Endometrial microvascular endothelial cells (primary cell): Measurements from ENCODE around the gene MYH6. TPM values are rescaled to one million over a fixed set of nuclear protein-coding genes. Genes with fewer than 3 reads are reported as not detected.

Experiments
- in situ Hi-C: cut with HindIII; loops from 2 replicates; pipeline ENCODE4 v1.10.0; 2017; ENCODE audit warnings: low sequenced_read_pairs, low pct_unique_long_range_greater_than_20kb; ENCODE audit errors: inconsistent ontology term
- total RNA-seq: library from RNA; depleted of rRNA; stranded (reverse); fragments of >200 nt; gene quantifications from one replicate; pipeline ENCODE4 v1.2.3, GENCODE V29; 2015; ENCODE audit errors: inconsistent ontology term

MYH6 gene
- total RNA-seq, 1 donor from 2014 or later: not detected

DNA sequence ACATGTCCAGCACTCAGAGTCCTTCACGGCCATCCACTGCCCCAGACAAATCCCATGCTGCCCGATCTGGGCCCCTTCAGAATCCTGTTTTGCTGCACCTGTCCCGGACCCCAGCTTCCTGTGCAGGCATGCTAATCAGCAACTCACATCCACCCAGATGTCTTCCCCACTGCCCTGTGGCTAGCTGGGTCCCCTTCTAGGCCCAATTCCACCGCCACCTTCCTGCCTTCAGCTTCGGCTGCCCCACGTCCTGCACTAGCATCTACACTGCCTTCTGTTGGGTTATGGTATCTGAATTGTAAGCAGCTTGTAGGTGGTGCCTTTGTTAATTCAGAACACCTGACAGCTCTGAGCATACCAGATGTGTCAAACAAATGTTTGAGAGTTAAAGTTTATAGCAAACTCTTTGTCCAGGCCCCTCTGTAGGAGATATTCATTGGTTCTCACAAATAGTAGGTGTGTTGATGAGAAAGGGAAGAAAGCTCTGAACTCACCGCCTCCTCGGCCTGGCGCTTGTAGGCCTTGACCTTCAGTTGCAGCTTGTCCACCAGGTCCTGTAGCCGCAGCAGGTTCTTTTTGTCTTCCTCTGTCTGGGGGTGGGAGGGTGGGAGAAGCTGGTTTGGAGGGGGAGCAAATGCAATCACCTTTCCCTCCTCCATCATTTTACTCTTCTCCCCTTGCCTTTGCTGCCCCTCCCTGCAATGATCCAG lies 25.2 kb downstream of the MYH6 start:
- in situ Hi-C loops: no loop called here

DNA sequence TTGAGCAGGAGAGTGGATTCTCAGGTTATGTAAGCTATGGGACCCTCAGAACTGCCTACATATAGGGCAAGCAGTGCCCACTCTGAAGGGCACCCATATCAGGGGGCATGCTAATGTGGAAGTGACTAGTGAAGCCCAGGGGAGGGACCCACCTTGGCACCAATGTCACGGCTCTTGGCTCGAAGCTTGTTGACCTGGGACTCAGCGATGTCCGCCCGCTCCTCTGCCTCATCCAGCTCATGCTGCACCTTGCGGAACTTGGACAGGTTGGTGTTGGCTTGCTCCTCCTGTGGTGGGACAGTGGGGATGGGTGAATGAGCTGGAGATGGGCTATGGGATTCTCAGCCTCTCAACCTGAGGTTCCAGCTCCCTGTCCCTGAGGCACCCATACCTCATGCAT lies 25.8 kb downstream of the MYH6 start:
- in situ Hi-C loops: no loop called here

DNA sequence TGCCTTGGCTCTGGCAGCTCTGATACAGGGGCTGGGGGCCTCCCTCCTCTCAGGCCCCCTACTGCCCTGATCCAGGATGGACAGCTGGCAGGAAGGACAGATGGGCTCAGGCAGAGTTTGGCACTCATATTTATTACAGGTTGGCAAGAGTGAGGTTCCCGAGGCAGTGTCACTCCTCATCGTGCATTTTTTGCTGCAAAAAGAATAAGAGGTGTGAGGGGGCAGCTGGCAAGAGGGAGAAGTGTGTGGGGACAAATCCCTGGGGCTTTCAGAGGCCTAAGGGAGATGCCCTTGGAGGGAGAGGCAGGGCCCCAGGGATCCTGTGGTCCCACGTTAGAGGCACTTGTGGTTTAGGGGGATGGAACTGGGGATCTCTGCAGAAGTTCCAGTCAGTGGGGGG lies 26.2 kb downstream of the MYH6 start:
- in situ Hi-C loops: no loop called here

DNA sequence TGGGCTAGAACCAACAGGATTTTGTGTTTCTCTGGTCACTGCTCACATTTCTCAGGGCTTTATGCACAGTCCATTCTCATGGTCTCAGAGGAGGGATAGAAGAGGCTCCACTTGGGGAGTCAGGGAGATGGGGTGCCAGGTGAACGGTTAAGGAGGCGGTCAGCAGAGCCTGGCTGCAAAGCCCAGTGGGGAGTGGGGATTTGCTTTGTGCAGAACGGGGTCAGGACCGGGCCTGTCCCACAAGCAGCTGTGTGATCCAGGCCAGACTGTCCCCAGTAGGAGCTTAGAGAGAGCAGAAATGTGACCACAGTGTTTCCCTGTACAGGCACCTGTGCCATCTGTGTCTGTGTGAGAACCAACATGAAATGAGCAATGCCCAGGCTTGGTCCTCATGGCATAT lies 27.1 kb downstream of the MYH6 start:
- in situ Hi-C loops: no loop called here

DNA sequence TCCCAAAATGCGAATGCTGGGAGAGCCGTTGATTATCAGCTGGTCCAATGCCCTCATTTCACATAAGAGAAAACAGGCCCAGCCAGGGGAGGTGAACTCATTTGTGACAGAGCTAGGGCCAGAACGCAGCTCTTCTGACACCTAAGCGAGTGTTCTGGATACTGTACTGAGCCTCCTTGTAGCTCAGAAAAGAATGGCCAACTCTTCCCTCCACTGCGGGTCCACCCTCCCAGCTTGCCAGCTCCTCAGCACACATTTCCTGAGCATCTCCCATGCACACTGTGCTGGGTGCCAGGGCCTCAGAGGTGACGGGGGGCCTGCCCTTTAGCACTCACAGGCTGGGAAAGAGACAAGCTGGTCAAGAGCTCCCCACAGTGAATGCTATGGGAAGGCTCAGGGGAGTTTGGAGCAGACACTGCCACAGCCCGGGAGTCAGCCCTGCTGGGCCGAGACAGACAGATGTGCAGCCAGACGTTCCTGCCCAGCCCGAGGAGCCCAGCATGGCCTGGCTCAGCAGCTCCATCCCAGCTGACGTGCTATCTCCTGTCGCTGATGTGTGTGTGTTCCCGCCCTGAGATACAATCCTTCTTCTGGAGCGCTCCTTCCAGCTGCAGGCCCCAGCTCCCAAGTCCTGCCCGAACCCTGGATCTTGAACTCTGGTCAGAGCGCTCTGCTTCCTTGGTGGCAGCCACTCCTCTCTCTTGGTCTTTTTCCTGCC lies 27.7 kb downstream of the MYH6 start:
- in situ Hi-C loops: no loop called here

DNA sequence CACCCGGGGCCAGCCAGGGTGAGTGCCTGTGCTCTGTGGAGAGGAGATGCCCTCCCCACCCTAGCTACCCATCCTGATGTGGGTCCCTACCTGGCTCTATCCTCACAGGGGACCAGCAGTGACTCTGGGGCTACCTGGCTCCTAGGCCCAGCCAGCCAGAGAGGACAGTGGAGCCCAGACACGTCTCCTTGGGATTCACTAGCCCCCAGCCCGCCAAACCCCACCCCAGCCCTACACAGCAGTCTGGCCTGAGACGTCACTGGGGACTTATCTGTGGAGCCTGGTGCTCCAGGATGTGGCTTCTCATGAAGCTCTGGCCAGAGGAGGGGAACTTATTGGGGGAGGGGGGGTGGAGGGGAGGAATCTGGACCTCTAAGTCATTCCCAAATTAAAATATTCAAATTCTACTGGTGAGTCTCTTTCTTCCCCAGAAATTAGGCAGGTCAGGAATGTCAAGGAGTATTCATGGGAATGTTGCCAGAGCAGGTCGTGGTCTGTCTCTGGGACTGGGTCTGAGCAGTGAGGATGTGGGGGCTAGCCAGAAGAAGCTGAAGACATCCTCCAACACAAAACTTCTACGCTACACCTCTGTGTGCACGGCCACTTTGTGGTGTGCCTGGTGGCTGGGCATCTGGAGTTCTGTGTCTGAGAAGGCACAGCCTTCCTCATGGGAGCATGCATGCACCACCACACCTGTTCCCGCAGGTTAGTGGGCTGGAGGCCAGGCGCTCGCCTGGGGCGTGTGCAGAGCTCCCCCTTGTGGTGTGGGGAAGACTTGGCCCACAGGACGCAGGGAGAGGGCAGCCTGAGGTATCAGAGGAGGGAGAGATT lies 28.5 kb downstream of the MYH6 start:
- in situ Hi-C loops: no loop called here

DNA sequence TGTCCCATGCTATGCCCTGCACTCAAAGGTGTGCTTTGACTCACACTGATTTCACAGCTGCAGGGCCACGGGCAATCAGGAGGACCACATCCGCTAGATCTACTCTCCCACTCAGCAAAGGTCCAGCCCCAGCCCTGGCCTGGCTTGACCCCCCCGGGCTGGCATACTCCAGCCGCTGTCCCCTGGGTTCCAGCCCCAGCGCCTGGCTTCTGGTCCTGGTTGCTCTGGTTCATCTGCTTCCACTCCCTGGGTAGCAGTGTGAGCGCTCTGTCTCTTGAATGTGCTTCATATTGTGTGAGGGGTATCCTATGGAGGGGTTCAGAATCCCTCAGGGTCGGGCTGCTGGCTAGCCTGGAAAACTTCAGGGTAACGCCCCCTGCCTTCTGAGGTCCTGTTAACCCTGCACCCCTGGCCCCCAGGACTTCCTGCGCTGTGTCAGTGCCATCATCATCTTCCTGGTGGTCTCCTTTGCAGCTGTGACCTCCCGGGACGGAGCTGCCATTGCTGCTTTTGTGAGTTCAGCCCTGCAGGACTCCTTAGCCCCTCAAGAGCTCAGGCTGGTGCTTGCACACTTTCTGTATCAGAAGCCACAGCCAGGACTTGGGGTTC lies 29.4 kb downstream of the MYH6 start:
- in situ Hi-C loops: no loop called here

DNA sequence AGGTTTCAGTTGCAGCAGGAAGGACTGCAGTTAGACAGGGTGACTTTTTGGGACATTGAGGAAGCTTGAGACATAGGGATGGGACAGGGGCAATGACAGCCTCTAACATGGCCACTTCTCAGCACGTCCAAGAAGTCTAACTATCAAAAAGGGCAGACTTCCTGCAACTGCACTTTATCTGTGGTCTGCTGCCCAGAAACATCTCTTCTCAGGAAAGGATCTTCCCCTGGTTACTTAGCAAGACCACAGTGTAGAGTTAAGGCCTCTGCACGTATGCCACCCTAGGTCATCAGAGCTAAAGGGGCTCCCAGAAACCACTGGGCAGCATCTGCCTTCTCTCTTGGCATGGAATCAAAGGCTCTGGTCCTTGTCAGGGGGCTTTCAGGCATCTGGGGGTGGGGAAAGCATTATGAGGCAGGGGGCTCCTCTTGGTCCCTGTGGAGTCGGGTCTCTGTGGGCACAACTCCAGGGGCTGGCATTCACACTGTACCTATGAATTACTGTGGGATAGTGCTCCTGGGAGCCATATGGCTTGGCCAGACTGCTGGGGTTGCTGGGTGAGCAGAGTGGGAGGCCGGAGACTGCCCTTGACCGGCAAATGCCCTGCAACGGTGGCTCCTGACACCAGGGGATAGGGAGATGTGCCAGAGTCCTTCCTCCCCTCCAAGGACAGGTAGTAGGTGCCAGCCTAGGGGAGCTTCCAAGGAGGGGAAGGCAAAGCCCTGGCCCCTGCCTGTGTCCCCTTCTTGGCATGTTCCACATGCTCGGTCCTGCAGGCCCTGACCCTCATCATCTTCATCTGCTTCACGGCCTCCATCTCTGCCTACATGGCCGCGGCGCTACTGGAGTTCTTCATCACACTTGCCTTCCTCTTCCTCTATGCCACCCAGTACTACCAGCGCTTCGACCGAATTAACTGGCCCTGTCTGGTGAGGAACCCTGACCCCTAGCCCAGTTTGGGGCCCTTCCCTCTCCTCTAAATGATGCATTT lies 30.2 kb downstream of the MYH6 start:
- in situ Hi-C loops: no loop called here

DNA sequence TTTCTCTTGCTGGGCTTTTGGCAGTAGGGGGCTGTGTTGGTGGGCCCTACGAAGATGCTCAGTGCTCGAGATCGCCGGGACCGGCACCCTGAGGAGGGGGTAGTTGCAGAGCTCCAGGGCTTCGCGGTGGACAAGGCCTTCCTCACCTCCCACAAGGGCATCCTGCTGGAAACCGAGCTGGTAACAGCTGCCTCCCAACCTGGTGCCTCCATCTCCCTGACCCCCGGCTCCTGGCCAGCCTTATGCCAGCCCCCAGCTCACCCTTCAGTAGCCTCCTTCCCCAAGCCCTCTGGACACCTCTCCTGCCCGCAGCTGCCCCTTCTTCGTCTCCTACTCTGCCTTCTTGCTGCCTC lies 30.9 kb downstream of the MYH6 start:
- in situ Hi-C loops: no loop called here

DNA sequence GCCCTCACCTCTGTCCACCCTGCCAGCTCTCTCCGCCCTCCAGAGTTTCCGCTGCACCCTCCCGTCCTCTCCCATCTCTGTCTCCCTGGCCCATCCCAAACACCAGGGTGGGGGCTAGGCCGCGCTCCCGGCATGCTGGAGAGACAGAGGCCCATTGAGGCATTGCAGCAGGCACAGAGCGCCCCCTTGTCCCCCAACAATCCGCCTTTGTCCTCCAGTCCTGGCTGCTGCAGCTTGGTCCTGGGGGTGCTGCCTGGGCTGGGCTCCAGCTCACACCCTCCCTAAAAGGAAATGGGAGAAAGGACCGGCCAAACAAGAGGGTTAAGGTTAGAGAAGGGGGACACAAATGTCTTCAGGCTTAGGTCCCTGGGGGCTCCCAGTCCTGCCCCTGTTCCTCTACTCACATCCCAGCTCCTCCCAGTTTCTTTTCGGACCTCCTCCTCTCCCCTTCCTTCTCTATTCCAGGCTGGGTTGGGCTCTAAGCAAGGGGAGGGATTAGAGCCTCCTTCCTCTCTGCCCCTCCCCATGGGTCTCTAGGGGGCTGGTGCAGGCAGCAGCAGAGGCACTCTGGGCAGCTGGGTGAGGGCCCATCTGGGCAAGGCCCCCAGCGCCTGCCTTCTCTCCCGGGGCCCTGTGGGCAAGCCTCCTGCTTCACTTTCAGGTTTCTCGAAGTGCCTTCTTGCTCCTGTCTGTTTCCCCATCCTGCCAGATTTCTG lies 31.4 kb downstream of the MYH6 start, which contains the start of gene CMTM5:
Gene CMTM5 (plus strand): TSS at position 565 of the 716 bp plus-strand sequence. CDS start 206 bp downstream, outside the sequence.
- in situ Hi-C loops: no loop called here

DNA sequence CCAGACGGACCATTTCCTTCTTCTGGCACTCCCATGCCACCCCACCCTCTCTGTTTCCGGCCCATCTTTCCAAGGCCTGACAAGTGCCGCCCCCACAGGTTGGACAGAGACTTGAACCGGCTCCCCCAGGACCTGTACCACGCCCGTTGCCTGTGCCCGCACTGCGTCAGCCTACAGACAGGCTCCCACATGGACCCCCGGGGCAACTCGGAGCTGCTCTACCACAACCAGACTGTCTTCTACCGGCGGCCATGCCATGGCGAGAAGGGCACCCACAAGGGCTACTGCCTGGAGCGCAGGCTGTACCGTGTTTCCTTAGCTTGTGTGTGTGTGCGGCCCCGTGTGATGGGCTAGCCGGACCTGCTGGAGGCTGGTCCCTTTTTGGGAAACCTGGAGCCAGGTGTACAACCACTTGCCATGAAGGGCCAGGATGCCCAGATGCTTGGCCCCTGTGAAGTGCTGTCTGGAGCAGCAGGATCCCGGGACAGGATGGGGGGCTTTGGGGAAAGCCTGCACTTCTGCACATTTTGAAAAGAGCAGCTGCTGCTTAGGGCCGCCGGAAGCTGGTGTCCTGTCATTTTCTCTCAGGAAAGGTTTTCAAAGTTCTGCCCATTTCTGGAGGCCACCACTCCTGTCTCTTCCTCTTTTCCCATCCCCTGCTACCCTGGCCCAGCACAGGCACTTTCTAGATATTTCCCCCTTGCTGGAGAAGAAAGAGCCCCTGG lies 32.4 kb downstream of the MYH6 start:
- in situ Hi-C loops: no loop called here

DNA sequence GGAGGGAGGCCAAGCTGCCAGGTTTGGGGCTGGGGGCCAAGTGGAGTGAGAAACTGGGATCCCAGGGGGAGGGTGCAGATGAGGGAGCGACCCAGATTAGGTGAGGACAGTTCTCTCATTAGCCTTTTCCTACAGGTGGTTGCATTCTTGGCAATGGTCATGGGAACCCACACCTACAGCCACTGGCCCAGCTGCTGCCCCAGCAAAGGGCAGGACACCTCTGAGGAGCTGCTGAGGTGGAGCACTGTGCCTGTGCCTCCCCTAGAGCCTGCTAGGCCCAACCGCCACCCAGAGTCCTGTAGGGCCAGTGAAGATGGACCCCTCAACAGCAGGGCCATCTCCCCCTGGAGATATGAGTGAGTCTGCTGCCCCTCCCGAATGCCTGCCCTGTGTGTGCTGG lies 35.0 kb downstream of the MYH6 start:
- in situ Hi-C loops: no loop called here

DNA sequence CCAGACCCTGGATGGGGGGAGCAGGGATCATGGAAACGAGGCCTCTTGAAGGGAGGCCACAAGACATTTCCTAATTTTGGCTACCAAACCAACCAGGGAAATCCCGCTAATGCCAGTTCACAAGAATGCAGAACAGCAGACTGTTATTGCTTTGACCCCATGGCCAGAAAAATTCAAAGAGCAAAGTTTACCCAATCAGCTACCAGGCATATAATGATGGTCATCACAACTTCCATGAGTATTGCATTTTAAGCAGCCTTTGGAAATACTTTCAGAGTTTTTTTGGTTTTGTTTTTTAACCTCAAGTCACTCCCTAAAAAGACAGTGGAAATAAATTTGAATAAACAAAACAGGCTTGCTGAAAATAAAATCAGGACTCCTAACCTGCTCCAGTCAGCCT lies 35.6 kb downstream of the MYH6 start, which contains the start of gene IL25:
Gene IL25 (plus strand): TSS at position 301 of the 400 bp plus-strand sequence.
- in situ Hi-C loops: no loop called here

DNA sequence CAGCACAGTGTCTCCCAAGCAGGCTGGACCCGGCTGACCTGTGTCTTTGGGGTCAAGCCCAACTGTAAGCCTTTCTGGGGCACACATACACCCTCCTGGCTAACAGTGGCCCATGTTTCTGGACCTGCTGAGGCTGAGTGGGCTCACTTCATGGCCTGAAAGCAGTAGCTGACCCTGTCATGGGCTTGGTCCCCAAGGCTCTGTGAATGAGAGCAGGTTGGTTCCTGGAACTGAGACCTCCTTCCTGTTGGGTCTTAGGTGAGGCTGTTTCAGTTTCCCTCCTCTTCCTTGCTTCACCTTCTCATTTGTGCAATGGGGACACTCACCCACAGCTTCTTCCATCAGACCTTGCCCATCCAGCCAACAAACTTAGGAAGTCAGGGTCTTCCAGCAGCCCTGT lies 36.2 kb downstream of the MYH6 start:
- in situ Hi-C loops: no loop called here

DNA sequence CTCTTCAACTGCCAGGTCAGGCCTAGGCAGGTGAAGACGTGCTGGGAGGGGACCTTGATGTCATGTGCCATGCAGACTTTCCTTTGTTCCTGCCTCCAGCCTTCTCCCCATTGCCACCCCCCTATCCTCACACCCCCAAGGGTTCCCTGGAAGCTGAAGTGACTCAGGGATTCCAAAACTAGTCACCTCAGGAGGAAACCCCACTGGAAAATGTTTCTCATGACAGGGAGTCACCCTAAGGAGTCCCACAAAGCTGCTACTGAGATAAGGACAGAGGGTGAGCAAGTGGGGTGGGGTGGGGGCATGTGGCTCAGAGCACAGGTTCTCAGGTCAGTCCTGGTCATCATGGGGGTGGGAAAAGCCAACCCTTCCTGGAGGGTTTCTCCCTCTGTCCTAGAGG lies 37.9 kb downstream of the MYH6 start:
- in situ Hi-C loops: no loop called here

DNA sequence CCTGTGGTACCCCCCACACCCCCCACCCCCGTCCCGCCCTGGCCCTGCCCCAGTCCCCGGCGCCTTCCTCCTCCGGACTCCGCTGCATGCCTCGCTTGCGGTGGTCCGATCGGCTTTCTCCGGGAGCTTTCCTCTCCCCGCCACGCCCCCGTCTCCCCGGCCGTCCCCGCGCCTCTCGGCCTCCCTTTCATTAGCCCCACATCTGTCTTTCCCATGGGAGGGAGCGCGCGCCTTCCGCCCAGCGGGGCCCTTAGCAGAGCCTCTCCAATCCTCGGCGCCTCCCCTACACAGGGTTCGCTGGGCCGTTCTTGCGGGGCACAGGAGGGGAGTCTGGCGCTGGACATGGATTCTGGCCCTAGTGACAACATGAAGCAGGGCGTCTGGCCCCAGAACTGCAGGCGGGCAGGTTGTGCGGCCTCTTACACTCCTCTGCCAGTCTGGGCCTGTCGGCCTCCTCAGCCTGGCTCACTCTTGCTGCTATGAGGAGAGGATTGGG lies 41.6 kb downstream of the MYH6 start:
- in situ Hi-C loops: no loop called here
